Transverse colon (tissue), 4 donors: ENCODE results near the gene PLCH1. TPM values are rescaled to one million over a fixed set of nuclear protein-coding genes. Genes with fewer than 3 reads are reported as not detected.

ENCODE experiments used
- DNase-seq: peaks from one replicate; pipeline ENCODE4 v3.0.0-alpha.2; 2019
- H3K27ac ChIP-seq, 4 donors: fragments of 200-600 bp; sonication (generic); 2 replicates each; pipeline ENCODE4 v1.5.1; 2016 to 2018; ENCODE audit warnings: inconsistent platforms in 4 of 4
- H3K27me3 ChIP-seq: fragments of 200-600 bp; sonication (generic); 2 replicates; pipeline ENCODE4 v1.5.1; 2017; ENCODE audit warnings: inconsistent platforms
- H3K36me3 ChIP-seq, 4 donors: fragments of 200-600 bp; sonication (generic); 2 replicates each; pipeline ENCODE4 v1.5.1; 2017 to 2019; ENCODE audit warnings: inconsistent platforms in 4 of 4
- H3K4me1 ChIP-seq, 4 donors: fragments of 200-600 bp; sonication (generic); 2 replicates each; pipeline ENCODE4 v1.5.1; 2017 to 2020; ENCODE audit warnings: inconsistent platforms in 4 of 4
- H3K4me3 ChIP-seq, 4 donors: fragments of 200-600 bp; sonication (generic); 1 replicate in 1 of 4; 2 replicates in 3 of 4; pipeline versions ENCODE4 v1.5.1 to v1.6.1; 2017 to 2019; ENCODE audit warnings: inconsistent platforms in 4 of 4
- H3K9me3 ChIP-seq, 2 donors: fragments of 200-600 bp; sonication (generic); 2 replicates each; pipeline ENCODE4 v1.5.1; 2017 to 2019; ENCODE audit warnings: inconsistent platforms in 2 of 2
- CTCF ChIP-seq, 5 experiments: fragments of 200-600 bp in 3 of 5; fragments of 450-650 bp in 2 of 5; sonication (generic) in 3 of 5; IDR thresholded peaks; 1 replicate in 2 of 5; 2 replicates in 3 of 5; pipeline ENCODE4 v1.5.1; 2016 to 2017; ENCODE audit warnings: antibody characterized with exemption in 5 of 5, inconsistent platforms in 3 of 5, mild to moderate bottlenecking in 2 of 5, moderate library complexity in 1 of 5
- EP300 ChIP-seq: sonication (generic); formaldehyde crosslinking; IDR thresholded peaks from one replicate; pipeline ENCODE4 v1.6.1; 2017; ENCODE audit warnings: antibody characterized with exemption, low read depth
- POLR2A ChIP-seq: fragments of 450-650 bp; IDR thresholded peaks from one replicate; pipeline ENCODE4 v1.6.1; 2016; ENCODE audit warnings: antibody characterized with exemption, mild to moderate bottlenecking, moderate library complexity
- POLR2AphosphoS5 ChIP-seq, 3 donors: sonication (generic); formaldehyde crosslinking; IDR thresholded peaks; one replicate each; pipeline ENCODE4 v1.6.1; 2016; ENCODE audit warnings: antibody characterized with exemption in 3 of 3
- WGBS, 2 donors: methylation state at CpG; one replicate each; pipeline ENCODE4 v1.1.5; 2018; ENCODE audit warnings: low coverage in 1 of 2; 5-methylcytosine and 5-hydroxymethylcytosine counted together
- in situ Hi-C, 4 donors: fragments of 200-750 bp; cut with MboI; loops; one replicate each; pipeline versions ENCODE4 v1.15.0 to v1.15.1; 2017; ENCODE audit warnings: low sequenced_read_pairs in 3 of 4, low pct_ligation_motif_present in 1 of 4, low pct_unique_long_range_greater_than_20kb in 1 of 4
- intact Hi-C: fragments of 100-400 bp; cut with DNase I; formaldehyde crosslinking; loops from one replicate; pipeline ENCODE4 v1.15.1; 2023; ENCODE audit warnings: low total_unique reads
- small RNA-seq, 4 donors: library from RNA; depleted of rRNA; stranded (forward); fragments of <200 nt; gene quantifications; one replicate each; pipeline ENCODE3, GENCODE V24; 2016
- total RNA-seq, 4 donors: library from RNA; depleted of rRNA; stranded (reverse); fragments of >200 nt; gene quantifications; one replicate each; pipeline ENCODE4 v1.1.0, GENCODE V29; 2016

Gene PLCH1
- total RNA-seq, 4 donors from 2014 or later = 8.2 to 33.4 (median 8.5) TPM

GRCh38 chr3:155327430-155327829 is 417.4 kb downstream of the PLCH1 start:
- Histone ChIP-seq H3K4me1 (no peaks in the 10 kb centered on the region), H3K4me3 (no peak overlapping the region), H3K27ac (no peak overlapping the region), H3K36me3 (no peaks in the 10 kb centered on the region), H3K9me3 (no peaks in the 10 kb centered on the region), H3K27me3 (no peaks in the 10 kb centered on the region)
- intact Hi-C loops (no loop called here), in situ Hi-C loops (loop anchor here in 2 of 4 donors (10.0 kb wide), 1 partner anchor 573 kb away; no protein-coding TSS in a partner anchor)
- DNase-seq = no peak
- no peak for TF ChIP-seq POLR2AphosphoS5 (IDR thresholded peaks at IDR 0.05)
- no peak for TF ChIP-seq EP300
- TF ChIP-seq CTCF (IDR thresholded peaks at IDR 0.05) = no peak
- no peak for TF ChIP-seq POLR2A
- WGBS, 2 donors = 89 to 91% methylated on average over 1 of the region's 1 CpG

GRCh38 chr3:155326901-155327300 is 418.0 kb downstream of the PLCH1 start:
- no peaks in the 10 kb centered on the region for H3K27me3 ChIP-seq
- TF ChIP-seq CTCF (IDR thresholded peaks at IDR 0.05) (no peak), POLR2AphosphoS5 (IDR thresholded peaks at IDR 0.05) (no peak), POLR2A (no peak), EP300 (no peak)
- H3K9me3 ChIP-seq = no peaks in the 10 kb centered on the region
- intact Hi-C loops (no loop called here), in situ Hi-C loops (loop anchor here in 2 of 4 donors (10.0 kb wide), 1 partner anchor 572 kb away; no protein-coding TSS in a partner anchor)
- no peaks in the 10 kb centered on the region for H3K36me3 ChIP-seq
- DNase-seq = no peak
- H3K4me1 ChIP-seq = no peaks in the 10 kb centered on the region
- no peak overlapping the region for H3K27ac ChIP-seq
- 70 to 88% methylated on average over 1 to 4 of the region's 4 CpGs for WGBS, 2 donors
- H3K4me3 ChIP-seq = no peak overlapping the region

- H3K4me1 ChIP-seq = no peaks in the 10 kb centered on the region
- no peak for TF ChIP-seq EP300
- TF ChIP-seq POLR2AphosphoS5 (IDR thresholded peaks at IDR 0.05) = no peak
- no peak for TF ChIP-seq POLR2A
- no peak for TF ChIP-seq CTCF (IDR thresholded peaks at IDR 0.05)
- no peaks in the 10 kb centered on the region for H3K27me3 ChIP-seq
- intact Hi-C loops (no loop called here), in situ Hi-C loops (loop anchor here in 2 of 4 donors (10.0 kb wide), 1 partner anchor 571 kb away; no protein-coding TSS in a partner anchor)
- no peaks in the 10 kb centered on the region for H3K9me3 ChIP-seq
- H3K27ac ChIP-seq = no peak overlapping the region
- WGBS, 2 donors = 82% methylated on average over 4 to 5 of the region's 5 CpGs
- H3K36me3 ChIP-seq = no peaks in the 10 kb centered on the region
- no peak overlapping the region for H3K4me3 ChIP-seq
- DNase-seq = no peak
Measured at GRCh38 chr3:155326244-155326643, 418.6 kb downstream of the PLCH1 start.

Small RNAs within 50 kb of the gene (small RNA-seq; reads per million reads assigned to genes)
- gene AC108729.3 (0 reads per million in 4 donors), gene RN7SL715P (0 reads per million in 4 donors)

Other genes starting within 250 kb of the PLCH1 start
- gene C3orf33, start 61.2 kb upstream of the PLCH1 start, total RNA-seq = 1 to 10 TPM in 2 of 4 donors, not detected in 2; 1.5 to 3.7 TPM
- gene SLC33A1, start 109.4 kb upstream of the PLCH1 start, total RNA-seq = 10 to 100 TPM; 13.3 to 34.8 (median 32.7) TPM
- gene GMPS, start 125.6 kb upstream of the PLCH1 start, total RNA-seq = 10 to 100 TPM in 3 of 4 donors, 1 to 10 TPM in 1; 3.0 to 45.2 (median 20.4) TPM